ENCODE data around the gene FAM3B.

Gene FAM3B

DNA sequence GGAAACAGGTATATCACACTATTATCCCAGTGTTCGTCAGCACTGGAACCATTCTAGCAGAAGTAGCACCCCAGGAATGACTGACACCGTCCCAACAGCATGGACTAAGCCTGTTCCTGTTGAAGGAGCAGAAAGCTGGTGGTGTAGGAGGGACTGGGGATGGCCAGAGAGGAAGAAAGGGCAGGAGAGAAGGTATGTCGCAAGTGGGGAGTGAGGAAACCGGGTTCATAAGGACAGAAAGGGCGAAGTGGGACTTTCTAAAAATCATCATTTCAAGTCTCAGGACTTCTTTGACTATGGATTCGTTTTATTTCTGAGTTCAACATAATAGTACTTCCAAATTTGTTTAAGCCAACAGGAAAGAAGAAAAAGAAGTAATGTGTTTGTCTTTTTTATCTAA, 89.7 kb downstream of the FAM3B start:
- WGBS, 2 experiments: 87 to 90% methylated on average over 6 of the region's 6 CpGs
- Histone ChIP-seq H3K4me1 (ENCODE audit: control insufficient read depth, insufficient read depth, low read length) (no peaks in the 10 kb centered on the region), H3K9me3 (ENCODE audit: control insufficient read depth, low read length) (no peaks in the 10 kb centered on the region), H3K27ac (ENCODE audit: insufficient read depth, low read depth, low read length, poor library complexity, severe bottlenecking) (no peak overlapping the region), H3K36me3 (ENCODE audit: control insufficient read depth, insufficient read depth, low read length) (no peaks in the 10 kb centered on the region), H3K27me3 (ENCODE audit: control insufficient read depth, insufficient read depth, low read length, poor library complexity, severe bottlenecking) (no peaks in the 10 kb centered on the region), H3K4me3 (ENCODE audit: insufficient read depth, low read depth, low read length) (no peak overlapping the region)
